T47D (cell line): Measurements from ENCODE around the gene NRBF2.
"Not testable (repeated sequence)": the region's sequence is repeated elsewhere in the genome, so short reads cannot be mapped to it uniquely, and the experiment has no call there.

Experiments
- DNase-seq, 2 experiments: peaks; one replicate each; pipeline versions ENCODE4 v3.0.0 to v3.0.0-alpha.2; 2011 to 2012; ENCODE audit warnings: low read depth in 1 of 2, low spot score in 1 of 2
- JUND ChIP-seq: IDR thresholded peaks from 2 replicates; pipeline ENCODE4 v1.6.1; 2012; ENCODE audit warnings: low read depth
- in situ Hi-C: cut with HindIII; loops from 2 replicates; pipeline ENCODE4 v1.10.0; 2016; ENCODE audit warnings: low sequenced_read_pairs, low pct_unique_long_range_greater_than_20kb

Gene NRBF2

DNA sequence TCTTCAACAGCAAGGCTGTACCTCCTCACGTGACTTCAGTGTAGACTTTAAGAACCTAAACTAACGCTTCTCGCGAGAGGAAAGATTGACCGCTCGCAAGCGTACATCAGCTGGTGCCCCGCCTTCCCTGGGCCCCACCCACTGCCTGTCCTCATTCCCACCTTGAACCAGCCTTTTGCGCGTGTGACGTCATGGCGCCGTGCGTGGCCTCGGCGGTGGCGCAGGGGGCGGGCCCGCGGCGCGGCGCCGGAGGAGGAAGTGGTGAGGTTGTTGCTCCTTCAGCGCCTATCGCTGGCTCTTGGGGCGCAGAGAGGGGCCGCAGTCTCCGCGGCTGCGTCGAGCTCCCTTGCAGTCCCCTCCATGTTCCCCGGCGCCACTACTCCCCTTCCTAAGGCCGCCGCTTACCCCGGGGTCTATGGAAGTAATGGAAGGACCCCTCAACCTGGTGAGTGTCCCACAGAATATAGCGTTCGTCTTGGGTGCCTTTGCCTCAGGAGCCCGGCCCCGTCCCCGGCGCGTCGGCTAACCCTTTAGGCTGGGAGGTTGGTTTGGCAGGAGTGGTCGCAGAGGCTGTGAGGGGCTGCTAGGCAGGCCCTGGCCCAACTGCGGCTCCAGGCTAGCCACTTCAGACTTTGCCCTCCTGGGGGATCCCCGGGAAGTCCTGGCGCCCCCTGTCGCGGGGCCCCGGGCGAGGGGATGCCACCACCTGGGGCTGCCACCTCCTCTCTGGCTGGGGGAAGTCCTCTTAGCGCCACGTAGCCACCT is at the start of gene NRBF2:
NRBF2 (plus strand) TSS at position 273 of the 765 bp plus-strand sequence; CDS start at position 416, 143 bp downstream.
- in situ Hi-C loops = no loop called here
- peak; percentile 91 to 100 for DNase-seq
- no peak for TF ChIP-seq JUND

GRCh38 chr10:63083406-63083805 is 49.7 kb upstream of the NRBF2 start:
- DNase-seq, in situ Hi-C loops: not testable (repeated sequence)

- no peak for TF ChIP-seq JUND
- DNase-seq = peak in 1 of 2 experiments; percentile 89
- in situ Hi-C loops = no loop called here
These were observed 49.0 kb upstream of the NRBF2 start for GRCh38 chr10:63083904-63084689.

- in situ Hi-C loops = no loop called here
- DNase-seq = no peak
- no peak for TF ChIP-seq JUND
These were observed 48.3 kb upstream of the NRBF2 start for GRCh38 chr10:63084690-63085382.

GRCh38 chr10:63093227-63093626 is 39.9 kb upstream of the NRBF2 start:
- TF ChIP-seq JUND = no peak
- DNase-seq = no peak
- in situ Hi-C loops = no loop called here

DNA sequence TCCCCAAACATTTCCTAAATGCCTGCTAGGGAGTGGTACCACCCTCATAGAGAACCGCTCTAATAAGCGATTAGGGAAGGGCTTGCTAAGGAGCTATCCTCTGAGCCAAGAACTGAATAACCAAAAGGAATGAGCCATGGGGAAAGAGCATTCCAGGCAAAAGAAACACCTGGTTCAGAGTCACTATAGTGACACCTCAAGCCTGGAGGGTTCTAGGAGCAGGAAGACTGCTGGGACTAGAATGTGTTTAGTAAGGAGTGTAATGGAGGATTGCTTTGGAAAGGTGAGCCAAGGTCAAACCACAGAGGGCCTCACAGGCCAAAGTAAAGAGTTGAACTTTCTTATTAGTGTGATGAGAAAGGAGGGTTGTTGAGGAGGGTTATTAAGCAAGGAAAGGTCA is 38.7 kb upstream of the NRBF2 start:
- TF ChIP-seq JUND = no peak
- in situ Hi-C loops = no loop called here
- peak in 1 of 2 experiments; percentile 74 for DNase-seq

- DNase-seq = no peak
- TF ChIP-seq JUND = no peak
- in situ Hi-C loops = no loop called here
These were observed 38.2 kb upstream of the NRBF2 start for GRCh38 chr10:63094881-63095280.

DNA sequence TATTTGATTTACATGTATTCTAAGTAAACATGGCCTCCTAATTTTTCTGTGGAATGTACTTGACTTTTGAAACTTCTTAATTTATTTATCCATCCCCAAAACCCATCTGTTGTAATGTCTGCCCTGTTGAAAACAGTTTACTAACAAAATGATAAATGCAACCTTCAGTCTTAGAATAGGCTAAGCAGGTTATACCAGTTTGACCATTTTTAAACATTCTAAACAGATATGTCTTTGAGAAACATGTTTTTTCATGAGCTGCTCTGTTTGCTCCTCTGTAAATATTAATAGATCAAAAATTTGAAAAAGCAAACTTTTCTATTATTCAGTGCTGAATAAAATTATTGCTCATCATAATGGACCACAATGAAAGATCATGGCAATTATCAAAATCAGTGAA is 33.4 kb upstream of the NRBF2 start:
- in situ Hi-C loops = no loop called here
- TF ChIP-seq JUND = no peak
- peak in 1 of 2 experiments; percentile 40 for DNase-seq

DNA sequence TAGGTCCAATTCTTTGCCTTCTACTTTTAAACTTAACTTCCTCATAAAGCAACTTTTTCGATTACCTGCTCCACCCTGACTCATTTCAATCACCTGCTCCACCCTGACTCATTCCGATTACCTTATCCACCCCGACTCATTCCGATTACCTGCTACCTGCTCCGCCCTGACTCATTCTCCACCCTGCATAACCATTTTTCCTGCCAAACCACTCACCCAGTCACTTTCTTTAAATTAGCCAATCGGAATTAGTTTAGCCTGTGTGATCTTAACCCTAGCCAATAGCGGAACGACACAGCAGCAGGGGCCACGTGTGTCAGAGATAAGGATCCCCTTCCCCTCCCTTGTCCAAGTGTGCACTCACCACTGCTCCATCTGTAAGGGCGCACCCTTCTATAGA is 32.0 kb upstream of the NRBF2 start:
- in situ Hi-C loops, DNase-seq: not testable (repeated sequence)

DNA sequence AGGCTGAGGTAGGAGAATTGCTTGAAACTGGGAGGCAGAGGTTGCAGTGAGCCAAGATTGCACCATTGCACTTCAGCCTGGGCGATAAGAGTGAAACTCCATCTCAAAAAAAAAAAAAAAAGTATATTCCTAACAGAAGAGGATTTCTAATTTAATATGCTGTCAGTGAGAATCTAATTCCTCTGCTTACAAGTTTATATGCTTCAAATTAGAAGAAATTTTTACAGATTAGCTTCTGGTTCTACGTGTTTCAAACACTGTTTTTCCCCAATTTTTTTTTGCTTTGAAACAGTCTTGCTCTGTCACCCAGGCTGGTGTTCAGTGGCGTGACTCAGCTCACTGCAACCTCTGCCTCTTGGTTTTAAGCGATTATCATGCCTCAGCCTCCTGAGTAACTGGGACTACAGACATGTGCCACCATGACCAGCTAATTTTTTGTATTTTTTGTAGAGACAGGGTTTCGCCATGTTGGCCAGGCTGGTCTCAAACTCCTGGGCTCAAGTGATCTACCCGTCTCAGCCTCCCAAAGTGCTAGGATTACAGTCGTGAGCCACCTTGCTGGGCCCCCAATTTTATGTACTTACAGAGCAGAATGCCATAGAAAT is 30.7 kb upstream of the NRBF2 start:
- in situ Hi-C loops, DNase-seq: not testable (repeated sequence)

GRCh38 chr10:63103178-63103577 is 29.9 kb upstream of the NRBF2 start:
- in situ Hi-C loops, DNase-seq: not testable (repeated sequence)

DNA sequence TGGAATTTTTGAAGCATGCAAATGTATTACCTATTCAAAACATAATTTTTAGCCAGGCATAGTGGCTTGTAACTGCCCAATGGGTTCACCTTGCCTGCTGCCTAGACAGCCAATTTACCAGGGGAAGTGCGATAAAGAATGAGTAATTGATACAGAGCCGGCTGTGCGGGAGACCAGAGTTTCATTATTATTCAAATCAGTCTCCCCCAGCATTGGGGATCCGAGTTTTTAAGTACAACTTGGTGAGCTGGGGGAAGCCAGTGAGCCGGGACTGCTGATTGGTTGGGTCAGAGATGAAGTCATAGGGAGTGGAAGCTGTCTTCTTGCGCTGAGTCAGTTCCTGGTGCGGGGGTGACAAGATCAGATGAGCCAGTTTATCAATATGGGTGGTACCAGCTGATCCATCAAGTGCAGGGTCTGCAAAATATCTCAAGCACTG is 29.1 kb upstream of the NRBF2 start:
- in situ Hi-C loops = no loop called here
- TF ChIP-seq JUND = no peak
- no peak for DNase-seq
